GM19438 (cell line): Measurements from ENCODE around the gene SUFU.
A peak's percentile ranks its signal among the peaks of the same experiment; 100 is the strongest.
"Not testable (repeated sequence)": the region's sequence is repeated elsewhere in the genome, so short reads cannot be mapped to it uniquely, and the experiment has no call there.

ENCODE experiments used
- ATAC-seq: cut with Tn5 transposase; IDR thresholded peaks from one replicate; pipeline ENCODE4 v1.9.1; 2021; ENCODE audit warnings: low read depth; ENCODE audit not compliant: unreplicated experiment

The SUFU gene

GRCh38 chr10:102660888-102661657, 157.3 kb downstream of the SUFU start:
- ATAC-seq: peak; percentile 82

- ATAC-seq: no peak
Observed at GRCh38 chr10:102661658-102662028, 157.9 kb downstream of the SUFU start.

GRCh38 chr10:102665904-102666509, 162.2 kb downstream of the SUFU start:
- ATAC-seq: no peak

GRCh38 chr10:102667411-102667810, 163.6 kb downstream of the SUFU start:
- ATAC-seq: not testable (repeated sequence)

- no peak for ATAC-seq
Observed at GRCh38 chr10:102668326-102669107, 164.7 kb downstream of the SUFU start.

- ATAC-seq: no peak
Observed at GRCh38 chr10:102669206-102670064, 165.7 kb downstream of the SUFU start.

GRCh38 chr10:102670065-102670670, 166.4 kb downstream of the SUFU start:
- no peak for ATAC-seq

- no peak for ATAC-seq
Observed at GRCh38 chr10:102670871-102671434, 167.2 kb downstream of the SUFU start.

GRCh38 chr10:102673236-102673818, 169.6 kb downstream of the SUFU start:
- ATAC-seq: no peak

- no peak for ATAC-seq
Observed at GRCh38 chr10:102673819-102674511, 170.2 kb downstream of the SUFU start.

- no peak for ATAC-seq
Observed at GRCh38 chr10:102674566-102674965, 170.8 kb downstream of the SUFU start.

- no peak for ATAC-seq
Observed at GRCh38 chr10:102675011-102675665, 171.4 kb downstream of the SUFU start.

GRCh38 chr10:102675666-102676533, 172.1 kb downstream of the SUFU start:
- ATAC-seq: no peak

- ATAC-seq: no peak
Observed at GRCh38 chr10:102676534-102677315, 173.0 kb downstream of the SUFU start.

- no peak for ATAC-seq
Observed at GRCh38 chr10:102677331-102678067, 173.7 kb downstream of the SUFU start.

GRCh38 chr10:102678068-102678400, 174.3 kb downstream of the SUFU start:
- ATAC-seq: no peak
